Nephron progenitor cell (in vitro differentiated cells): ENCODE measurements around the gene SCUBE2.
A peak's percentile ranks its signal among the peaks of the same experiment; 100 is the strongest.

Experiments used
- DNase-seq: peaks from one replicate; pipeline ENCODE4 v3.0.0; 2021
- H3K27ac Mint-ChIP-seq: 2 replicates; pipeline ENCODE4 v1.8.0; 2021; ENCODE audit warnings: mild to moderate bottlenecking, moderate library complexity, mixed read lengths
- H3K27me3 Mint-ChIP-seq: 2 replicates; pipeline ENCODE4 v1.8.0; 2021; ENCODE audit warnings: mild to moderate bottlenecking, low read depth, mixed read lengths; ENCODE audit not compliant: poor library complexity
- H3K36me3 Mint-ChIP-seq: 2 replicates; pipeline ENCODE4 v1.8.0; 2021; ENCODE audit warnings: low read depth, mixed read lengths
- H3K4me1 Mint-ChIP-seq: 2 replicates; pipeline ENCODE4 v1.8.0; 2021; ENCODE audit warnings: mixed read lengths
- H3K4me3 Mint-ChIP-seq: 2 replicates; pipeline ENCODE4 v1.8.0; 2021; ENCODE audit warnings: mild to moderate bottlenecking, moderate library complexity, mixed read lengths
- H3K9me3 Mint-ChIP-seq: 2 replicates; pipeline ENCODE4 v1.8.0; 2021; ENCODE audit warnings: mild to moderate bottlenecking, moderate library complexity, mixed read lengths
- CTCF ChIP-seq: fragments of 200-600 bp; sonication (generic); IDR thresholded peaks from 2 replicates; pipeline ENCODE4 v1.5.0; 2021; ENCODE audit warnings: antibody characterized with exemption

SCUBE2 gene

GRCh38 chr11:9030601-9031000 lies 60.8 kb downstream of the SCUBE2 start:
- Mint-ChIP-seq H3K36me3 (no peaks in the 10 kb centered on the region), H3K27ac (no peak overlapping the region), H3K4me1 (peaks cover 19% of the 10 kb centered on the region), H3K4me3 (no peak overlapping the region), H3K27me3 (peaks cover 13% of the 10 kb centered on the region), H3K9me3 (no peaks in the 10 kb centered on the region)
- no peak for TF ChIP-seq CTCF
- no peak for DNase-seq

DNA sequence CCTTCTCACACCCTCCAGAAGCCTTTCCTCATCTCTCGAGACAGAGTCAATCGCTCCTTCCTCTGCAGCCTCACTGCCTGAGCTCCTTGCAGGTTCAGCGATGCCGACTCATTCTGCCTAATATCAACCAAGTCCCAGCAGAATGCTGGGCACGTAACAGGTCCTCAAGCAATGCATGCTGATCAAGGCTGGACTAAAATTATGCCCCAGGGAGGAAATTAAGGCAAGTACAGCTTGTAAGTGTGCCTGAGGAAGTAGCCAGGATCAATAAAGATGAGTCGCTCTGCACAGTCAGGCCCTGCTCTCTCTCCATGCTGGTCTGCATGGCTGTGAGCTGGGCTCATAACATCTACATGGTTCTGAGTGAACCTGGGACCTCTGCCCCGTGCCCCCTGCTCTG lies 62.0 kb downstream of the SCUBE2 start:
- H3K4me3 Mint-ChIP-seq, result no peak overlapping the region
- TF ChIP-seq CTCF, result no peak
- peaks cover 18% of the 10 kb centered on the region for H3K27me3 Mint-ChIP-seq
- H3K36me3 Mint-ChIP-seq, result no peaks in the 10 kb centered on the region
- H3K9me3 Mint-ChIP-seq, result no peaks in the 10 kb centered on the region
- peak overlapping the region; percentile 9 for H3K27ac Mint-ChIP-seq
- H3K4me1 Mint-ChIP-seq, result peaks cover 19% of the 10 kb centered on the region
- no peak for DNase-seq

DNA sequence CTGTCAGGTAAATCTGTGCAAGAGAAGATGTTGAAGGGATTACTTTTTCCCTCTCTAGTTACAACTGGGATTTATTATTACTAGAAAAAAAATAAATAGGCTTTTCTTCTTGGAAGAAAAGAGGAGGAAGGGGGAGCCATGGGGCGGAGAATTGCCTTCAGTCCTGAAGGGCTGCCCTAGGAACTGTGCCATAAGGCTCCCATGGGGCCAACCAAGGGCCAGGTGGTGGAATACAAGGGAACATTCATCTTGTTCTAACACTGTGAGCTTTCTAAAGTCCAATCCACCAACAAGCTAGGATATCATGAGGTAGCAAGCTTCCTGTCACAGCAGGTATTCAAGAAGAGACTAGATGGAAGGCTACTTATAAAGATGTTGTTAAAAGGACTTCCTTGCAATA lies 62.8 kb downstream of the SCUBE2 start:
- no peak for DNase-seq
- TF ChIP-seq CTCF, result no peak
- H3K4me3 Mint-ChIP-seq, result no peak overlapping the region
- H3K9me3 Mint-ChIP-seq, result no peaks in the 10 kb centered on the region
- peaks cover 20% of the 10 kb centered on the region for H3K27me3 Mint-ChIP-seq
- H3K27ac Mint-ChIP-seq, result no peak overlapping the region
- H3K4me1 Mint-ChIP-seq, result peaks cover 19% of the 10 kb centered on the region
- no peaks in the 10 kb centered on the region for H3K36me3 Mint-ChIP-seq

DNA sequence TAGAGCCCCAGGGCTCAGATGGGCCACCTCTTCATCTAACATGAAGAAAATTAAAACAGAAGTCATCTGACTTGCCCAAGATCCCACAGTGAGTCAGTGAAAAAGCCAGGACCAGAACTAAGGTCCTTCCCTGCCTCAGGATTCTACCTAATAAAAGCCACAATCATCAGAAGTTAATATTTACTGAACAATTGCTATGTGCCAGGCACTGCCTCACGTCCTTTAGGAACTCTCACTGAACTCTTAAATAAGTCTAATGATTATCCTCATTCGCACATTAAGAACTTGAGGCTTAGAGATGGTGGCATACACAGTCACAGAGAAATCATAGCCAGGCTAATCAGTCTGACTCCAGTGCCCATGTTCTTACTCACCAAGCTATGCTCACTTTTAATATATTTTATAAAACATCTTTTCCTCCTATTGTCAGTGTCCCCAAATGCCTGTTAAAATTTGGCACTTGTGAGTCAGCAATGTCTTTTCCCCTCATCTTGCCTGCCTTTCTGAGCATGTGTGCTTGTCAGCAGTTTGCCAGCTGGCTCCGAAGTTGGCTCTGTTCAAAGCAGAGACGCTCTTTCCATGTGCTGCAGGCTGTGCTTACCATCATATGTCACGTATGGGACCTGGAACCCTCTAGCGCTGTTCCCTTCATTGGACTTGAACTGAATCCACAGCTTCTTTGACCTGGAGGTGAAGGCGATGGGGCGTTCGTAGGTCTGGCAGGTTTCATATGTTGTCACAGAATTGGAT lies 66.1 kb downstream of the SCUBE2 start:
- Mint-ChIP-seq H3K27me3 (peaks cover 20% of the 10 kb centered on the region), H3K36me3 (no peaks in the 10 kb centered on the region), H3K4me3 (no peak overlapping the region), H3K9me3 (no peaks in the 10 kb centered on the region), H3K27ac (no peak overlapping the region), H3K4me1 (peaks cover 19% of the 10 kb centered on the region)
- DNase-seq, result no peak
- no peak for TF ChIP-seq CTCF

DNA sequence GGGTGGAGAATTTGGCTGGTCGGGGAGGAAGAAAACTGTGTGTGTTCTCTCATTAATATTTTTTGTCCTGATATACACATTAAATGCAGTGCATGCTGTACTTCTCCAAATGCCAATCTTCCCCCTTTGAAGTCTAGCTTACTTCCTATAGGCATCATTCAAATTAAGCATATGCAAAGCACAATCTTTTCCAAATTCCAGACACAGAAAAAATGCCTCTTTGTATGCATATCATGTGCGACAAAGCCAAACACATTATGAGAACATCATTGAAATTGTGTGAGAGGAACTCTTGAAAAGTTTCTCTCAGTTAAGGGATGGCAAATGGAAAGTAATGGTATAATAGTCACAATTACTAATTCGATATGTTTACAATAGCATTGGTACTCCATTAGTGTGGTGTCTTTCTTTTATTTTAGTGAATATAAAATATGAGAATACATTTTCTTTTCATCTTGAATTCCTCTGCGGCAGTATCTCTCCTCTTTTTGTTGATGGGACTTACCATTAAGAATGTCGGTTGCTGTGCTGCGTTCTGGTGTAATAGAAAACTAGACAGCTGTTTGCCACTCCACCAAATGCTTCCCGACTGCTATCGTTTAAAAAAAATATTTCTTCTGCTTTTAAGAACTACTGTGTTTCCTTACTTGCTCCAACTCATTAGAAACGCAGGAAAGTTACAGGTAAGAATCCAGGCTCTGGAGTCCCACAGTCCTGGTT lies 68.3 kb downstream of the SCUBE2 start:
- H3K27ac Mint-ChIP-seq, result no peak overlapping the region
- no peak for TF ChIP-seq CTCF
- peaks cover 26% of the 10 kb centered on the region for H3K27me3 Mint-ChIP-seq
- no peak overlapping the region for H3K4me3 Mint-ChIP-seq
- no peaks in the 10 kb centered on the region for H3K36me3 Mint-ChIP-seq
- H3K9me3 Mint-ChIP-seq, result no peaks in the 10 kb centered on the region
- peaks cover under 1% of the 10 kb centered on the region for H3K4me1 Mint-ChIP-seq
- no peak for DNase-seq
